Neural cell (in vitro differentiated cells): ENCODE data around the gene HEBP1. TPM values are rescaled to one million over a fixed set of nuclear protein-coding genes. Genes with fewer than 3 reads are reported as not detected.

Source experiments
- H2AFZ ChIP-seq: fragments of 200-600, 300-800 bp; sonication (generic), shearing (Covaris generic); 2 replicates; pipeline ENCODE4 v1.6.0; 2014; ENCODE audit warnings: low read depth, mild to moderate bottlenecking, antibody characterized with exemption, low read length, moderate library complexity
- H3F3A ChIP-seq: fragments of 200-600 bp; shearing (Covaris generic); 2 replicates; pipeline ENCODE4 v1.6.1; 2016; ENCODE audit warnings: mild to moderate bottlenecking, moderate library complexity, mixed read lengths, antibody characterized with exemption, low read length; ENCODE audit not compliant: insufficient read depth, poor library complexity, severe bottlenecking
- H3K27ac ChIP-seq: fragments of 200-600, 300-800 bp; sonication (generic), shearing (Covaris generic); 2 replicates; pipeline ENCODE4 v1.5.1; 2014; ENCODE audit warnings: mild to moderate bottlenecking, low read length, moderate library complexity
- H3K27me3 ChIP-seq: fragments of 300-800, 200-600 bp; sonication (generic), shearing (Covaris generic); 2 replicates; pipeline ENCODE4 v1.6.0; 2014; ENCODE audit warnings: mild to moderate bottlenecking, low read depth, low read length, moderate library complexity; ENCODE audit not compliant: insufficient read depth
- H3K36me3 ChIP-seq: fragments of 300-800, 200-600 bp; sonication (generic), shearing (Covaris generic); 2 replicates; pipeline ENCODE4 v1.5.1; 2014; ENCODE audit warnings: mild to moderate bottlenecking, antibody characterized with exemption, low read length, moderate library complexity; ENCODE audit not compliant: insufficient read depth
- H3K4me2 ChIP-seq: fragments of 300-800, 200-600 bp; sonication (generic), shearing (Covaris generic); 2 replicates; pipeline ENCODE4 v1.6.0; 2014; ENCODE audit warnings: mild to moderate bottlenecking, low read length
- H3K4me3 ChIP-seq: fragments of 300-800, 200-600 bp; sonication (generic), shearing (Covaris generic); 2 replicates; pipeline ENCODE4 v1.5.1; 2014; ENCODE audit warnings: mild to moderate bottlenecking, low read length, moderate library complexity
- H3K79me2 ChIP-seq: fragments of 200-600 bp; shearing (Covaris generic); replicated peaks from 2 replicates; pipeline ENCODE4 v1.6.0; 2014; ENCODE audit warnings: mild to moderate bottlenecking, low read length, moderate library complexity; ENCODE audit not compliant: insufficient read depth
- H3K9ac ChIP-seq: fragments of 300-800, 200-600 bp; sonication (generic), shearing (Covaris generic); 2 replicates; pipeline ENCODE4 v1.6.1; 2016; ENCODE audit warnings: mild to moderate bottlenecking, low read length, mixed read lengths
- H3K9me2 ChIP-seq: fragments of 200-600 bp; shearing (Covaris generic); 2 replicates; pipeline ENCODE4 v1.6.1; 2016; ENCODE audit warnings: mild to moderate bottlenecking, low read length, mixed read lengths; ENCODE audit not compliant: insufficient read depth
- H3K9me3 ChIP-seq: fragments of 200-600, 300-800 bp; sonication (generic), shearing (Covaris generic); 2 replicates; pipeline ENCODE4 v1.6.1; 2016; ENCODE audit warnings: mild to moderate bottlenecking, mixed run types, low read length, moderate library complexity, mixed read lengths
- H4K20me1 ChIP-seq: fragments of 200-600 bp; shearing (Covaris generic); 2 replicates; pipeline ENCODE4 v1.6.1; 2016; ENCODE audit warnings: mild to moderate bottlenecking, mixed run types; ENCODE audit not compliant: insufficient read depth
- CTCF ChIP-seq: fragments of 450-650 bp; IDR thresholded peaks from 2 replicates; pipeline ENCODE4 v1.5.1; 2014; ENCODE audit warnings: antibody characterized with exemption, mild to moderate bottlenecking, moderate library complexity; ENCODE audit not compliant: poor library complexity, severe bottlenecking
- EP300 ChIP-seq: fragments of 450-650 bp; conservative IDR thresholded peaks from 2 replicates; pipeline ENCODE4 v1.6.1; 2014; ENCODE audit warnings: antibody characterized with exemption, mild to moderate bottlenecking, moderate library complexity; ENCODE audit not compliant: poor library complexity, severe bottlenecking
- EZH2 ChIP-seq: fragments of 200-600, 300-800 bp; shearing (Covaris generic), sonication (generic); IDR thresholded peaks from 2 replicates; pipeline ENCODE4 v1.6.1; 2014; ENCODE audit warnings: antibody characterized with exemption, low read length, borderline replicate concordance, mild to moderate bottlenecking; ENCODE audit not compliant: insufficient read depth, poor library complexity, severe bottlenecking
- MXI1 ChIP-seq: fragments of 450-650 bp; conservative IDR thresholded peaks from 2 replicates; pipeline ENCODE4 v1.6.1; 2014; ENCODE audit warnings: antibody characterized with exemption, mild to moderate bottlenecking; ENCODE audit not compliant: poor library complexity, severe bottlenecking
- POLR2AphosphoS5 ChIP-seq: IDR thresholded peaks from 2 replicates; pipeline ENCODE4 v1.6.1; 2012
- RAD21 ChIP-seq: fragments of 450-650 bp; conservative IDR thresholded peaks from 2 replicates; pipeline ENCODE4 v1.6.1; 2014; ENCODE audit warnings: antibody characterized with exemption, mild to moderate bottlenecking, moderate library complexity
- REST ChIP-seq: IDR thresholded peaks from 2 replicates; pipeline ENCODE4 v1.6.1; 2012; ENCODE audit warnings: borderline replicate concordance
- SMC3 ChIP-seq: fragments of 450-650 bp; conservative IDR thresholded peaks from 2 replicates; pipeline ENCODE4 v1.6.1; 2014; ENCODE audit warnings: antibody characterized with exemption, mild to moderate bottlenecking, moderate library complexity; ENCODE audit not compliant: poor library complexity
- TAF1 ChIP-seq: IDR thresholded peaks from 2 replicates; pipeline ENCODE4 v1.6.1; 2012; ENCODE audit warnings: low read depth
- polyA plus RNA-seq: library from polyadenylated mRNA; depleted of rRNA; stranded (reverse); fragments of >200 nt; gene quantifications from 2 replicates; pipeline ENCODE4 v1.2.3, GENCODE V29; 2014

HEBP1 gene
- polyA plus RNA-seq, 1 donor from 2014 or later: 1.2 TPM

GRCh38 chr12:12927211-12928079 lies 72.6 kb downstream of the HEBP1 start (continued):
- TF ChIP-seq REST: no peak

- Histone ChIP-seq H3K27ac (no peak overlapping the region), H3K4me3 (no peak overlapping the region), H3K9ac (no peak overlapping the region), H4K20me1 (no peaks in the 10 kb centered on the region), H3K36me3 (no peaks in the 10 kb centered on the region), H2AFZ (no peak overlapping the region), H3F3A (no peaks in the 10 kb centered on the region), H3K9me3 (no peaks in the 10 kb centered on the region), H3K9me2 (no peaks in the 10 kb centered on the region), H3K79me2 (no peaks in the 10 kb centered on the region), H3K4me2 (no peak overlapping the region), H3K27me3 (no peaks in the 10 kb centered on the region)
- TF ChIP-seq EZH2 (no peak), SMC3 (no peak), TAF1 (no peak), RAD21 (no peak), REST (no peak), POLR2AphosphoS5 (no peak), MXI1 (no peak), EP300 (no peak), CTCF (no peak)
These were observed 73.4 kb downstream of the HEBP1 start for GRCh38 chr12:12926571-12927071.
